T-helper 1 cell (primary cell): Measurements from ENCODE around the gene ARSI.

Experiments used
- DNase-seq, 5 donors: peaks; one replicate each; pipeline ENCODE4 v3.0.0-alpha.2; 2012 to 2020

Gene ARSI

DNA sequence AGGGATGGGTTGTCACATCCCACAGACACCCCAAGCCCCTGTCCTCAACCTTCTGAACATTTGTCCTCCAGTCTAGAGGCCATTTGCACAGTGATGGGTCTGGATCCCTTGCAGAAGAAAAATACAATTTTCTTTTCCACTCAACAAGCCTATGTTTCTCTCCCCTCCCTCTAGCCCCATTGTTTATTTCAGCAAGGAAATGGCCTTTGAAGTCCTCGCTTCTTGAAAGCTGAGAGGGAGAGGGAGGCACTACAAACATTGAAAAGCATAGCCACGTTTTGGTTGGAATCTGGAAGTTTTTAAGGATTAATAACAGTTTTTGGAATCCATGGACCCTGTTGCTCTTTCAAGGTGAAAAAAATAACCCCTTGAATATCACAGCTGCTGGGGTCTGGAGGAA lies 24.0 kb upstream of the ARSI start:
- no peak for DNase-seq

- no peak for DNase-seq
These were observed 22.7 kb upstream of the ARSI start for GRCh38 chr5:150325426-150325825.

DNA sequence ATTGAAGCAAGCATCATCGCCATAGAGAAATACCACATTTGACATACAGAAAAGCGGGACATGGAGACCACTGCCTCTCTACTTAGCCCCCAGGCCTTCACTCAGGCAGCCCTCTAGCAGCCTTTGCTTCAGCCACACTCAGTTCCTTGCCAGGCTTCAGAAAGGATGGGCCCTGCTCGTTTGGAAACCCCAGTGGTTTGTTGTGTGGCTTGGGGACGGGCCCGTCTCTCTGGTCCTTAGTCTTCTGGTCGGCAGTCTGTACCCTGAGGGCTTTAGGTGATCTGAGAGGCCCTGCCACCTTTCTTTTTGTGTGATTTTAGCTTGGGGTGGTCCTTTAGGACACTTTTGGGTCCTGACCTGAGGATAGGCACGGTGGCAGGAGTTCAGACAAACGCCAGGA lies 21.1 kb upstream of the ARSI start:
- DNase-seq: no peak

DNA sequence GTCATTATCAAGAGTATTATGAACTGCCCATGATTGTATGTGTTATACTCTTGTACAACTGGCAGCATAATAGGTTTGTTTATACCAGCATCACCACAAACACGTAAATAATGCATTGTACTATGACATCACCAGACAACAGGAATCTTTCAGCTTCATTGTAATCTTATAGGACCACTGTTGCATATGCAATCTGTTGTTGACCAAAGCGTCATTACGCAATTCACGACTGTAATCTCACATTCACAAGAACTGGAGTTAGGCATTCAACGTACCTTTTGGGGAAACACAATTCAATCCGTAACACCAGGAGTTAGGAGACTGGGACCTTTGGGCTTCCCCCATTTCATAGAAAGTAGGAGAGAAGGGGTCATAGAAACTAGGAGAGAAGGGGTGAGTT lies 20.4 kb upstream of the ARSI start:
- no peak for DNase-seq

DNA sequence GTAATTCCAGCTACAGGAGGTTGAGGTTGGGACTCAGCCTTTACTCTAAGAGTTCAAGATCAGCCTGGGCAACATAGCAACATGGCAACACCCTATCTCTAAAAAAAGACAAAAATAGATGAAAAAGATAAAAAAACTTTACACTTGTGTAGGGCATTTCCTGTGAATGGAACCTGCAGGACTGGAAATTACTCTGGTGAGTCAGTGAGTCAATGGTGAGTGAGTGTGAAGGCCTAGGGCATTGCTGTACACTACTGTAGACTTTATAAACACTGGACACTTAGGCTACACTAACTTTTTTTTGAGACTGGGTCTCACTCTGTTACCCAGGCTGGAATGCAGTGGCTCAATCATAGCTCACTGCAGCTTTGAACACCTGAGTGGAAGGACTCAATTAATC lies 19.5 kb upstream of the ARSI start:
- no peak for DNase-seq

GRCh38 chr5:150321784-150322183 lies 19.1 kb upstream of the ARSI start:
- no peak for DNase-seq

GRCh38 chr5:150321211-150321610 lies 18.5 kb upstream of the ARSI start:
- DNase-seq: no peak

GRCh38 chr5:150320044-150320613 lies 17.4 kb upstream of the ARSI start:
- DNase-seq: no peak

DNA sequence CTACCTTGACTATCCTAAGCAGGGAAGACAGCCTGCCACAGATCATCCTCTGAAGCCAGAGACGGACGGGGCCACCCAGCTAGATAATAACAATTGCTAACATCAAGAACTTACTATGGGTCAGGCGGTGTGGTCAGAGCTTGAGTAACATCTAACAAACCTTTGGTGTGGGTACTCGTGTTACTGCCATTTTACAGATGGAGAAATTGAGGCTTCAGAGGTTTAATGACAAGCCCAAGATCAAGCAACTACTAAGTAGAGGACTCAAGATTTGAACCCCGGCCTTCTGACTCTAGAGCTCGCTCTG lies 16.7 kb upstream of the ARSI start:
- DNase-seq: no peak

DNA sequence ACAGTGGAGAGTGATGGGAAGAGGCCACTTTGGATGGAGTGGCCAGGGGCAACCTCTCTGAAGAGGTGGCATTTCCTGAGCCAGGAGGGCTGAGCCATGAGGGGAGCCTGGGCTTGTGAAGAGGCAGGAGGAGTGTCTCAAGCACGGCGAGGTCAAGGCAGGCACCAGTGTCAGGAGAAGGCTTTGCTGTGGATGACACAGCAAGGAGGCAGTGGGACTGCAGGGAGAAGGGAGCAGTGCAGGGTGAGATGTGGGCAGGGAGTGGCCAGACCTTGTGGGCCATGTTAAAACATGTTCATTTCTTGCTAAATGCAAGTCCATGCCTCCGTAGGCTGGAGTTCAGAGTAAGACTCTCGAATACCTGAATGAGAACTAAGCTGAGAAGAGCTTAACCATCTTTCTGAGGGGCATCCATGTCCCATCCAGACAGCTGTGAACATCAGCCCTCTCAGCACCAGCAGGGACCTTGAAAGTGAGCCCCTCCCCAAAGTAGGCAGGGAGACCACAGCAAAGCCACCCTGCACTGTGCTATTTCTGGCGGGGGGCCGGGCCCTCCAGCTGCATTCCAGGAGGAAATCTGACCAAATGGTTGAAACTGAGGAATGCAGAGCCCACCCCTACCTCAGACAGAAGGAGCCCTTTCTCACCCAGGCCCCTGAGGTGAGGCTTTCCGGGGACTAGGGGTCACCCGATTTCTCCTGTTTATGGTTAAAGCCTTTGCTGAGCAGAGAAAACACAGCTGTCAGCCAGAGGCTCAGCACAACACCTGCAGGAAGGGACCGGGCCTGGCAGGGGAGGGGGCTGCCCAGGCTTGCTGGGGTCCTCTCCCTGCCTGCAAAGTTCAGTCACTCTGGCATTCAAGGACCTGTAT lies 16.1 kb upstream of the ARSI start:
- DNase-seq: no peak

- DNase-seq: no peak
These were observed 14.6 kb upstream of the ARSI start for GRCh38 chr5:150317048-150318003.

GRCh38 chr5:150316320-150316719 lies 13.6 kb upstream of the ARSI start:
- DNase-seq: no peak

- DNase-seq: no peak
These were observed 12.5 kb upstream of the ARSI start for GRCh38 chr5:150315245-150315644.

DNA sequence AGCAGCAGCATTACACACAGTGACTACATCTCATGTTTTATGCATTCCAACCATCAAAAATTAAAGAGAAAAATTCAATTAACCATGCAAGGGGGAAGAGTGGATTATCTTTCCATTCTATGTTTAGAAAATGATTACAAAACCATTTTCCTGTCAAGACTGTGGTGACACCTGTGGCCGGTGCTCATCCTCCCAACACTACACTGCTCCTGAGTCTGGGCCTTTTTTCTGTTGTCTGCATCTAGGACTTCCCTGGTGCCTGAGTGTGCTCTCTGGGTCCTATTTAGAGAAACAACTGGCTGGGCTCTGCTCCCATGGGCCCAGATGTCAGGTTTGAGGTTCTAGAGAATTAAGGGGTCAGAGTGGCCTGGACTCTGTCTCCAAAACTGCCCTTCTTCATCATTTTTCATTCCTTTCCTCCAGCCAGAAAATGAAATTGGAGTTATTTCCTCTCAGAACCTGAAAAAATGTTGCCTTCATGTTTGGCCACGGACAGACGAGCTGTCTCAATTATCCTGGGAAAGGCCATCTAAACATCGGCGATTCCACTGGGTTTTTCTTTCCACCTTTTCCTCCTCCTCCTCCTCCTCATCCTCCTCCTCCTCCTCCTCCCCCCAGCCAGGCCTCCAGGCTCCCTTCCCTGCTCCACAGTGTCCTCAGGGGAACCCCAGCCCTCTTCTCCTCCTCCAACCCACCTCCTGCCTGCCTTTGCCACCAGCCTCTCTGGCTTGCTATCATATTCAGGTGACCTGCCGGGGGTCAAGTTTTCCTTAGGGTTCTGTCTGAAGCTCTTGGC lies 11.4 kb upstream of the ARSI start:
- no peak for DNase-seq

DNA sequence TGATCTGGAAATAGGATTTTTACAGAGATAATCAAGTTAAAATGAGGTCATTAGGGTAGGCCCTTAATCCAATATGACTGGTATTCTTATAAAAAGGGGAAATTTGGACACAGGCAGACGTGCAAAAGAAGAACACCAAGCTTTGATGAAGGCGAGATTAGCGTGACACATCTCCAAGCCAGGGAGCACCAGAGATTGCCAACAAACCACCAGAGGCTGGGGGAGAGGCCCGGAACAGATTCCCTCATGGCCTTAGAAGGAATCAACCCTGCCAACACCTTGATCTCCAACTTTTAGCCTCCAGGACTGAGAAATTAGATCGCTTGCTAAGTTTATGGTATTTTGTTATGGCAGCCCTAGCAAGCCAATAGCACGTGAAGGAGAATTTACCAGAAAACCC lies 10.8 kb upstream of the ARSI start:
- no peak for DNase-seq

GRCh38 chr5:150312518-150312917 lies 9.8 kb upstream of the ARSI start:
- DNase-seq: no peak

DNA sequence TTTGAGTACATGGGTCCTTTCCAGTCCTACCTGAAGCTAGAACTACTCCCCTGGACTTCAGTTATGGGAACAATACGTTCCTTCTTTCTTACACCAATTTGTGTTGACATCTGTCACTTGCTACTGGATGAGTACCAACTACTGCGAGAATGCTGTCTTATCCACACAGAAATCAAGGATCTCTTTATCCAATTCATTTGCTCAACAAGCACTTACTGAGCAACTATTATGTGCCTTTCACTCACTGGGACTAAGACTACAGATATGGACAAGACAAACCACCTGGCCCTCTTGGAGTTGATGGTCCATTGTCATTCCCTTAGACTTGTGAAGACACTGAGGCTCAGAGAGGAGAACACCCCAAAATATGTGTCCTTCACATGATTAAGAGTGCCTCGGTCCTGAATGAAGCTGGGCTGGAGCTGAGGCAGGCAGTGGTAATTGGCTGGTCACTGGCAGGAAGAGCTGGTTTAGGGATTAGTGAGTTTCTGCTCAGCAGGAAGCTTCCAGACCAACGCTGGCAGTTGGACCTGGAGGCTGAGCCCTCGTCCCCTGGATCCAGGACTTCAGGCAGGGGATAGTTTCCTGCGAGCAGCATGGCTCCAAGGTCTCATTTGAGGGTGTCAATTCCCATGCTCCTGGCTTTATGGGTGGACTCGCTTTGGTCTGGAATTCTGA lies 8.4 kb upstream of the ARSI start:
- DNase-seq: no peak

GRCh38 chr5:150310246-150310645 lies 7.5 kb upstream of the ARSI start:
- DNase-seq: no peak

GRCh38 chr5:150309886-150310239 lies 7.2 kb upstream of the ARSI start:
- DNase-seq: no peak

- DNase-seq: no peak
These were observed 6.6 kb upstream of the ARSI start for GRCh38 chr5:150309101-150309885.

GRCh38 chr5:150307617-150308426 lies 5.1 kb upstream of the ARSI start:
- DNase-seq: no peak
